NB4 (cell line): Measurements from ENCODE around the gene ANKH.

Source experiments
- CTCF ChIP-seq: IDR thresholded peaks from one replicate; pipeline ENCODE4 v1.5.1; 2012; ENCODE audit warnings: low read depth, low read length
- MYC ChIP-seq: IDR thresholded peaks from 2 replicates; pipeline ENCODE4 v1.6.1; 2011; ENCODE audit warnings: low read depth, low read length
- POLR2A ChIP-seq: IDR thresholded peaks from 2 replicates; pipeline ENCODE4 v1.6.1; 2011; ENCODE audit warnings: mild to moderate bottlenecking; ENCODE audit not compliant: insufficient read length; ENCODE audit errors: extremely low read depth
- TF ChIP-seq, protein P1 (sequence below): IDR thresholded peaks from 2 replicates; pipeline ENCODE4 v1.6.1; 2011; ENCODE audit warnings: low read depth, low read length

DNA sequence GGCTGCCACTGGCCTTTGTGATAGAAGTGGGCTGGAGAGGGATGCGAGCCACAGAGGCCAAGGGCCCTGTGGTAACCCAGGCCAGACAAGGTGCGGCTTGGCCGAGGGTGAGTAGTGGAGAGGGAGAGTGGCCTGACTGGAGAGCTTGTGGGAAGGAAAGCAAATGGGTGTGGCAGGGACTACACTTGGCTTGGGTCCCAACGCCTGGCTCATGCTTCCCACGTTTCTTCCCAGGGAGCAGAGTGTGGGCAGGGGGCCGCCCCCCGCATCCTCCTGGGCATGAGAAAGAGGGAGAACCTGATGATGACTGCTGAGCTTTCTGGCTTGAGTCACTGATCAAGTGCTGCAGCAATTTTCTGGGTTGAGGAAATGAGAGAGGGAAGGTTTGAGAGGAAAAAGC, 95.7 kb downstream of the ANKH start:
- TF ChIP-seq CTCF, result no peak
- TF ChIP-seq POLR2A, result no peak
- TF ChIP-seq, protein P1, sequence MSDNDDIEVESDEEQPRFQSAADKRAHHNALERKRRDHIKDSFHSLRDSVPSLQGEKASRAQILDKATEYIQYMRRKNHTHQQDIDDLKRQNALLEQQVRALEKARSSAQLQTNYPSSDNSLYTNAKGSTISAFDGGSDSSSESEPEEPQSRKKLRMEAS, result no peak
- TF ChIP-seq MYC, result no peak
